HAP-1 (cell line): ENCODE measurements around the gene ORMDL3.

Experiments
- DNase-seq, 2 experiments: peaks; one replicate each; pipeline ENCODE4 v3.0.0-alpha.2; 2016 to 2020; ENCODE audit warnings: low spot score in 2 of 2
- H3K27me3 ChIP-seq: fragments of 250-450 bp; sonication (Bioruptor Pico); 2 replicates; pipeline ENCODE4 v1.5.1; 2020; ENCODE audit warnings: low read depth, mild to moderate bottlenecking, moderate library complexity
- H3K36me3 ChIP-seq: fragments of 250-450 bp; sonication (Bioruptor Pico); replicated peaks from 2 replicates; pipeline ENCODE4 v1.5.1; 2020; ENCODE audit warnings: mild to moderate bottlenecking
- H3K4me1 ChIP-seq: fragments of 250-450 bp; sonication (Bioruptor Pico); 2 replicates; pipeline ENCODE4 v1.5.1; 2020; ENCODE audit warnings: mild to moderate bottlenecking
- H3K4me3 ChIP-seq: fragments of 250-450 bp; sonication (Bioruptor Pico); 2 replicates; pipeline ENCODE4 v1.5.1; 2020; ENCODE audit warnings: mild to moderate bottlenecking, moderate library complexity
- H3K9me3 ChIP-seq: fragments of 250-450 bp; sonication (Bioruptor Pico); 2 replicates; pipeline ENCODE4 v1.5.1; 2020; ENCODE audit warnings: mild to moderate bottlenecking, moderate library complexity
- in situ Hi-C: fragments of 300-500 bp; cut with MboI; formaldehyde crosslinking; loops from 3 replicates; pipeline ENCODE4 v1.14.3; 2020; ENCODE audit warnings: low sequenced_read_pairs, inconsistent platforms, mixed read lengths

ORMDL3 gene

DNA sequence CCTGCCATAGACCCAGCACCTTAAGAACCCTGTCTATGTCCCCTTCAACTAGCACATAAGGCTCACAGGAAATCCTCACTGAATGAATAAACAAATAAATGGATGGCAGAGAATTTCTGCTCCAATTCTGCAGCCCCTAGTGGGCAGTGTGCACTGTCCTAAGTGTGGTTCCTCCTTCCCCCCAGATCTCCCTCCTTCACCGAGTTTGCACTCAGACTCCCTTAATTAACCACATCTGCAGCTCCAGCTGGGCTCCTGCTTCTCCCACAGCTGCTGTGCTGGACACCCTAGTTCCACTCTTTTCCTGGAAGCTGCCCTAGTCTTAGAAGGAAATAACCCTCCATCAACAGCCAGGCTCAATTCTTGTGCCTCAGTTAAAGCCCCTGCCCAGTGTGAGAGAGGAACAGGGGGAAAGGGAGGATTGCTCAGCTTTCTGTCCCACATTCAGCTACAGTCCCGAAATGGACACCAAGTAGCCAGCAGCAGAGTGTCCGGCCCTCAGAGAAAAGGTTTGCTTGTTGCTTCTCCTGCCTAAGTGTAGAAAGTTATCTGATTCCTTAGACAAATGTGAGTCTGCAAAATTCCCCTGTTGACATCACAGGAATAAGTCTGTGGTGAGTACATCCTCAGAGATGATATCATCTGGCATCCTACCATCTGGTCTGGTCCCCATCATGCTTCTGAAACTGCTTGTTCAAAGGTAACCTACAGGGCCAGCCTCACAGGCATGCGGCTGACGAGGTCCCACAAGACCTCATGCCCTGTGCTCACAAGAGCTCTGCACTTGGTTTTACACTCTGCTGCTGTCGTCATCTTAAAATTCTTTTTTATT, 12.4 kb upstream of the ORMDL3 start:
- H3K4me1 ChIP-seq, result no peaks in the 10 kb centered on the region

DNA sequence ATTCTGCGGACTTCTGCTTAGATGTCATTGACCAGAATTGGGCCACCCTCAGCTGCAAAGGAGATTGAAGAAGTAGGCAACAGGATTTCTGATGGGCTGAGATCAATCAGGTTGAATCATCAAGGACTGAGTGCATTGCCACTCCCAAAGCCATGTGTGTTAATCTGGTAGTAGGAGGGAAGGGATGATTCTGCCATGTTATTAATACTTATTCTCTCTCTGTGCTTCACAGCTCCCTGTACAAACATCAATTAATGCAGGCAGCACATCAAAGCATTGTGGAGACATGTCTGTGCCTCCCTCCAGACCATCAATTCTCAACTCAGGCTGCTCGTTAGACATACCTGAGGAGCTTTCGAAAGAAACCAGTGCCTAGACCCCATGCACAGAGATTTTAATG, 11.7 kb upstream of the ORMDL3 start:
- DNase-seq, result no peak
- in situ Hi-C loops, result no loop called here
- Histone ChIP-seq H3K27me3 (peaks cover 4% of the 10 kb centered on the region; the same call in 1 of the 2 replicates), H3K4me1 (no peaks in the 10 kb centered on the region), H3K9me3 (no peaks in the 10 kb centered on the region), H3K36me3 (no peaks in the 10 kb centered on the region), H3K4me3 (no peak overlapping the region)

More for the DNA sequence above, 12.4 kb upstream of the ORMDL3 start:
- in situ Hi-C loops, result no loop called here
- Histone ChIP-seq H3K27me3 (peaks cover 4% of the 10 kb centered on the region; the same call in 1 of the 2 replicates), H3K4me3 (no peak overlapping the region), H3K36me3 (no peaks in the 10 kb centered on the region), H3K9me3 (no peaks in the 10 kb centered on the region)
- DNase-seq, result peak in 1 of 2 experiments; percentile 32

DNA sequence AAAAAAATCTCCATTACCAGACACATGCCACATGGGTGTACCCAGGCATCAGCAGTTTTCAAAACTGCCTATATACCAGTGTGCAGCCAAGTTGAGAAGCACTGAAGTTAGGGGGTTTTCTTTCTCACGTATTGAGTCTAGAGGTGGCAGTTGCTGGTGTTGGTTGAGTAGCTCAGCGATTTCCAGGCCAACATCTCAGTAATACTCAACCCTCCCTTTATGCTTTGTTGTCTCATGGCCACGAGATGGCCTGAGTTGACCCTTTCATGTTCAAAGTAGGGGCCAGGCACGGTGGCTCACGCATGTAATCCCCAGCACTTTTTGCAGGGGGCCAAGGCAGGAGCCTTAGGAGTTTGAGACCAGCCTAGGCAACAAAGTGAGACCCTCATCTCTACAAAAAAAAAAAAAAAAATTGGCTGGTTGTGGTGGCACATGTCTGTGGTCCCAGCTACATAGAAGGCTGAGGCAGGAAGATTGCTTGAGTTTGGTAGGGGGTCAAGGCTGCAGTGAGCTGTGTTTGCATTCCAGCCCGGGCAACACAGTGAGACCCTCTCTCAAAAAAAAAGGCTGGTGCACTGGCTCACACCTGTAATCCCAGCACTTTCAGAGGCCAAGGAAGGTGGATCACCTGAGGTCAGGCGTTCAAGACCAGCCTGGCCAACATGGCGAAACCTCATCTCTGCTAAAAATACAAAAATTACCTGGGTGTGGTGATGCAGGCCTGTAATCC, 10.9 kb upstream of the ORMDL3 start:
- no peaks in the 10 kb centered on the region for H3K36me3 ChIP-seq
- peaks cover 4% of the 10 kb centered on the region; the same call in 1 of the 2 replicates for H3K27me3 ChIP-seq
- no peaks in the 10 kb centered on the region for H3K4me1 ChIP-seq
- H3K4me3 ChIP-seq, result no peak overlapping the region
- H3K9me3 ChIP-seq, result no peaks in the 10 kb centered on the region
- in situ Hi-C loops, result no loop called here
- no peak for DNase-seq

DNA sequence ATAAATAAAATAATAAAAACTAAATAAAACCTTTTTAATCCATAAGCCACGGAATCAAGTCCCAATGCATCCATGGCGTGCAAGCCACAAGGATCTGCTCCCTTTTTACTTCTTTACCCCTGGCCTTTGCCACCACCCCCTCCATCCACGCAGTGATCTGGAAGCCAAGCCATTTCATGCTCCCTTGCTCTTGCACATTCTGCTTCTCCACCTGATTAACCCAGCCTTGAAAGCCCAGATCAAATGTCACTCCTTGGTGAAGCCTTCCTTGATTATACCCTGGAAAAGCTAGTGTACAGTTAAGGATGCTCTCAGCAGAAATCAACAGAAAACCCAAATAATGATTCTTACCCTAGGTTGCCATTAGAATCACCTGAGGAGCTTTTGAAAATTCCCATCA, 10.0 kb upstream of the ORMDL3 start:
- no peaks in the 10 kb centered on the region for H3K4me1 ChIP-seq
- in situ Hi-C loops, result no loop called here
- DNase-seq, result no peak
- H3K9me3 ChIP-seq, result no peaks in the 10 kb centered on the region
- H3K4me3 ChIP-seq, result no peak overlapping the region
- H3K27me3 ChIP-seq, result peaks cover under 1% of the 10 kb centered on the region; the same call in 1 of the 2 replicates
- H3K36me3 ChIP-seq, result no peaks in the 10 kb centered on the region

DNA sequence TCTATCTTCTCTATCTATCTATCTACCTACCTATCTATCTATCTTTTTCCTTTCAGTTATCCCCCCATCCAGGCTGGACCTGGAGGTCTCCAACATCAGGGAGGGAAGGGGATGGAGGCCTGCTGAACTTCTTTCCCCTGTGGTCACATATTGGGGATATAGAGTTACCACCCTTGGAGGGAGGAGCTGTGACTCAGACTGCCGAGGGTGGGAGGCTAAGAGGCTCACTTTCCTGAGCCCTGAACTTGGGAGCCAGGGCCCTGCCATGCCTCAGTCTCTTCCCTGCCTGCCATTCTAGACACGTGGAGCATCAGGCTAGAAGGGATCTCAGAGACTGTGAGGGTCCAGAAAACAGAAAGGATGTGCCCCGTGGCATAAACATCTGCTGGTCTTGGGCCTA, 8.5 kb upstream of the ORMDL3 start:
- Histone ChIP-seq H3K36me3 (no peaks in the 10 kb centered on the region), H3K4me1 (no peaks in the 10 kb centered on the region), H3K9me3 (no peaks in the 10 kb centered on the region), H3K4me3 (no peak overlapping the region), H3K27me3 (no peaks in the 10 kb centered on the region; the same call in 1 of the 2 replicates)
- in situ Hi-C loops, result no loop called here
- no peak for DNase-seq

DNA sequence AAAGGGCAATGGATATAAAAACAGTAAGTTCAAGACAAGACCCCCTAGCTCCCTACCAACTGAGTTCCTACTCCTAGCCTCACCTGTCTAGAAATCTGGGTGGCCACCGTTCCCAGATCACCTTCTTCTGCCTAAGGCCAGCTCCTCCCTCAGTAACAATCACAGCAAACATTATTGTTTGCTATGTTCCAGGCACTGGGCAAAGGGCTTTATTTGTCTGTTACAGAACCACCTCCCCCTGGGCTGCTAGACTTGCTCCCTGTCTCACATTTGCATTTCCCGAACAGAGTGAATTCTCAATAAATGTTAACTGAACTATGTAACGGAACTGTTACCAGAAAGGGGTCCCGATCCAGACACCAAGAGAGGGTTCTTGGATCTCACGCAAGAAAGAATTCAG, 6.9 kb upstream of the ORMDL3 start:
- Histone ChIP-seq H3K27me3 (no peaks in the 10 kb centered on the region), H3K4me3 (no peak overlapping the region), H3K36me3 (no peaks in the 10 kb centered on the region), H3K9me3 (no peaks in the 10 kb centered on the region), H3K4me1 (no peaks in the 10 kb centered on the region)
- in situ Hi-C loops, result no loop called here
- DNase-seq, result no peak

DNA sequence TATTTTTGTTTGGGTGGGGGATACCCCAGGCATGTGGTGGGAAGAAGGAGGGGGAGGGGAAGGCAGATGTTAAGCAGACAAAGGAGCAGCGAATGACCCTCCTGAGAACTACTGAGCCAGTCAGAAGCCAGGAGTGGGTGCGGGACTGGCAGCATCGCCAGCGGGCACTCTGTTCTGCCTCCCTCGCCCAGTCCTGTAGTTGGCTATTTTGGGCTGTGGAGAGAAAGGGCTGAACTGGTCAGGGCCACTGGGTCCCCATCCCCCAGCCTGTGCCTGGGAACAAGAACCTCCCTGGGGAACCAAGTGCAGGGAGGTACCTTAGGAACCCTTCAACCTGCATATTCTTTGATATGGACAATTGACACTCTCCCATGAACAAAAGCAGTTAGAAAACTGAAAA, 6.5 kb upstream of the ORMDL3 start:
- no peaks in the 10 kb centered on the region for H3K4me1 ChIP-seq
- no peak for DNase-seq

DNA sequence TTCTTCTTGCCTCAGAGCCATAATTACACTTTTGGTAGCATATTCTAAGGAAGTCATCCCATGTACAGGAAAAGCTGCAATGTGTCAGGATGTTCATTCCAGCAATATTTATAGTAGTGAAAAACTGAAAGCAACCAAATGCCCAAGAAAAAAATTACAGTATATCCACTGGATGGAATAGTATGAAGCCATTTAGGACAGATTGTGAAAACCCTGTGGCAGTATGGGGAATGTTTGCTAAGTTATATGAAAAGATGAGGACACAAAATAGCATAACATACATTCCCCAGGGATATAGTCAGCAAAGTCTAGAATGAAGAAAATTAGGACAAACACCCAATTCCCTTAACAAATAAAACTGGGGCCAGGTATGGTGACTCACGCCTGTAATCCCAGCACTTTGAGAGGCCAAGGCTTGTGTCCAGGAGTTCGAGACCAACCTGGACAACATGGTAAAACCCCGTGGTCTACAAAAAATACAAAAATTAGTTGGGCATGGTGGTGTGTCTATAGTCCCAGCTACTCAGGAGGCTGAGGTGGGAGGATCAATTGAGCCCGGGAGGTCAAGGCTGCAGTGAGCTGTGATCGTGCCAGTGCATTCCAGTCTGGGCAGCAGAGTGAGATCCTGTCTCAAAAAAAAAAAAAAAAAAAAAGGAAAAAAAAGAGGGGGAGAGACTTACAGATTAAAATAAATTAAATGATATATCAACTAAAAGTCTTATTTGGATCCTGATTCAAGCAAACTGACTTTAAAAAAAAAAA, 2.4 kb upstream of the ORMDL3 start:
- in situ Hi-C loops, result no loop called here
- Histone ChIP-seq H3K4me1 (peaks cover 6% of the 10 kb centered on the region; the same call in 1 of the 2 replicates), H3K36me3 (no peaks in the 10 kb centered on the region), H3K9me3 (no peaks in the 10 kb centered on the region), H3K27me3 (no peaks in the 10 kb centered on the region), H3K4me3 (no peak overlapping the region)
- DNase-seq, result no peak

More for the DNA sequence above, 6.5 kb upstream of the ORMDL3 start:
- in situ Hi-C loops, result no loop called here
- Histone ChIP-seq H3K4me3 (no peak overlapping the region), H3K27me3 (no peaks in the 10 kb centered on the region), H3K36me3 (no peaks in the 10 kb centered on the region), H3K9me3 (no peaks in the 10 kb centered on the region)

DNA sequence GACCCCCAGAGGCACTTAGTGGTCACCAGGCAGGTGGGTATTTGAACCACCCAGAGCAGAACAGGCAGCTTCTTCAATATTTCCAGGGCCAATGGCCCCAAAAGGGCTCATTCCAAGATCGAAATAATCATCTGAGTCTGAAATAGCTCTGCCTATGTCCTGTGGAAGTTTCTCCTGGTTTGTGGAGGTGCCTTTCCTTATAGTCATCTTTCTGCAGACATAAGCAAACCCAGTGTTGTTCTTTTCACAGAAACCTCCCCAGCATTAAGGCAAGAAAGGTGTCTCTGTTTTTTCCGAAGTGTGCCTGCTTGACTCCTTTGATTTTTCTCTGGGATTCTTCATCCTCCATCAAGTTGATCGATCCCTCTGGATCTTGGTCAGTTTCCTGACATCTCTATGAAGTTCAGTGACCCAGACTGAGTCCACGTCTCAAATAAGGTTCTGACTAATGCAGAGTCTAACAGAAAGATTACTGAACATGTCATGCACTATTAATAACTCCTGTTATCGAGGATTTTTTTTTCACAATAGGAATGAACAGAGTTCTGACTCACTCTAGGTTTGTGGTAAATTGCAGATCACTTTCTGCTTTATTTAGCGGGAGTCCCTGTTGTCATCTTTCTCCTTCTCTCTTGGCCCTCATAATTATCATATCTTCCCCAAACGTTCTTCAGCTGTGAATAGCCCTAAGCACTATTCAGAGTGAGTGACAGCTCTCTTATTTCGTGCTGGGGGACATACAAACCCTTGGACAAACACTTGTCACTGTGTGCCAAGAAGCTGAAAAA, 1.7 kb upstream of the ORMDL3 start:
- in situ Hi-C loops, result no loop called here
- H3K9me3 ChIP-seq, result no peaks in the 10 kb centered on the region
- peaks cover 6% of the 10 kb centered on the region; the same call in 1 of the 2 replicates for H3K4me1 ChIP-seq
- DNase-seq, result no peak
- H3K36me3 ChIP-seq, result no peaks in the 10 kb centered on the region
- H3K4me3 ChIP-seq, result no peak overlapping the region
- H3K27me3 ChIP-seq, result no peaks in the 10 kb centered on the region

DNA sequence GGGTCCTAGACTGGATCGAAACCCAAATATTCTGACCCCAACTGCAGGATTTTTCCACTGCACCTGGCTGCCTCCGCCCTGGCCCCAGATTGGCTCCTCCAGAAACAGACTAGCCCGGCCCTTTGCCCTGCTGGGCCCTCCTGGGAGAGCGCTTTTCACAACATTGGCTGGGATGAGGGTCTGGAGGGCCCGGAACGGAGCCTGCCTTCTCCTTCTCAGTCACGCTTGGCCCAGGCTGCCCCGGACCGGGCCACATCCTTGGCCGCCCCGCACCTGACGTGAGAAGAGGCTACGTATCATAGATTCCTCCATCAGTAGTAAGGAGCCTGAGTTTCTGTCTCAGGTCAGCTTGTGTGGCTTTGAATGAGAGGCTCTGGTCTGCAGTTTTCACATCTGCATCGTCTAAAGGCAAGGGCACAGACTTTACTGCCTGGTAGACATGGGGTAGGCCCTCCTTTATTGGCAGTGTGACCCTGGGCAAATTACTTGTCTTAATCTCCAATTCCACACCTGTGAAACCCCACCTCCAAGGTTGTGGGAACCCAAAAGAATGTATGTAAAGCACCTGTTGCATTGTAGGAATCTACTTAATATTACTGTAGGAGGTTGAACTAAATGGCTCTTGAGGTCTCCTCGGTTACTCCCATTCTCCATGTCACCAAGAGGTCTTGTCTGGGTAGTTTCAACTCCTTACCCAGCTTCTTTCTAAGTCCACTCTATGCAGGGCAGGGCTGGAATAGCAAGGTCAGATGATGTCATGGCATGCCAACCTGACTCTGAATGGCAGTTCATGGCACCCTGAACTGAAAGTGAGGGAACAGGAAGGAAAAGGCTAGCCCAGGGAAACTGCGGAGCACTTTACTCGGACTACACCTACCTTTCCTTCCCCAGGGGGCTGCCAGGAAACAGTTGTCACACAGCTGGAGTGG, 792 bp upstream of the ORMDL3 start:
- Histone ChIP-seq H3K36me3 (0 out of 2 replicates have a peak, but pooled peaks cover 3% of the 10 kb centered on the region), H3K27me3 (no peaks in the 10 kb centered on the region), H3K9me3 (no peaks in the 10 kb centered on the region), H3K4me1 (peaks cover 6% of the 10 kb centered on the region; the same call in 1 of the 2 replicates), H3K4me3 (peak overlapping the region; percentile 90)
- in situ Hi-C loops, result no loop called here
- DNase-seq, result peak in 1 of 2 experiments; percentile 67

DNA sequence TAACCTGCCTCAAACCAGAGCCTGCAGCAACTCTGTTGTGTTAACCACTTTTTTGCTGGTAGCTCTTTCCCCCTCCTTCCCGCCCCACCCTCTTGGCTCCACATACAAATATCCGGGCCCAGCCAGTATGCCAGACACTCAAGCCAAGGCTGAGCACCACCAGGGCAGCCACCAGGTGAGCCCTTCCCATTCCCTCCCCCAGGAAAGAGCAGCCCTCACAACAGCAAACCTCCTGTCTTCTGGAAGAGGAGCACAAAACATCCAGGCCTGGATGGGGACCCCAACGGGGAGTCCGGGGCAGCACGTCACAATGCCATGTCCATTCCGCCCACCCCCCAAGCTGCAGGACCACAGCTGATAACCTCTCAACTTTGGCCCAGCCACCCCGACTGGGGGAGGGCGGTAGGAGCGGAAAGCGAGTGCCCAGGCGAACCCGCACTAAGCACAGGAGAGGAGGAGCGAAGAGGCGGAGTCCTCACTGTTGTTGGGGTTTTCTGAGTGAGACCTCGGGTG, 757 bp downstream of the ORMDL3 start:
- peaks cover 16% of the 10 kb centered on the region for H3K36me3 ChIP-seq
- H3K27me3 ChIP-seq, result no peaks in the 10 kb centered on the region
- no peaks in the 10 kb centered on the region for H3K9me3 ChIP-seq
- peak overlapping the region; percentile 90 for H3K4me3 ChIP-seq
- H3K4me1 ChIP-seq, result peaks cover 6% of the 10 kb centered on the region; the same call in 1 of the 2 replicates
- DNase-seq, result peak in 1 of 2 experiments; percentile 40
- in situ Hi-C loops, result no loop called here

DNA sequence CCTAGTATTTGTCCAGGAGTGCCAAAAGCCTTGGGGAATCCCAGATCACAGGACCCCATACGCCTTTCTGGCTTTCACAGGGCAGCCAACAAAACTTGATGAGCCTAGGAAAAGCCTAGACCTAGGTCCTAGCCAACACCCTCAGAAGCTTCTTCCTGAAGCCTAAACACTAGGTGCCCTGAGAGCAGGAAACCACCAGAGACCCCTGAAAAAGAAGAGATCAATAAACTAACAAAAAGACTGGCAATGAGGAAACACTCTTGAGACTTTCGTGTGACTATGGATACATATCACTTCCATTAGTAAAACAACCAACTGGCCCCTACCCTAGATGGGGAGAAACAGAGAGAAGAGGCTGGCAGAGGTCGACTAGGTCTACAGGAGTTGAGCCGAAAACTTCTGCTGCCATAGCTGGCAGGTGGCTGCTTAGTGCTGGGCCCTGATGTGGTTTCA, 1.2 kb downstream of the ORMDL3 start:
- peak overlapping the region; percentile 90 for H3K4me3 ChIP-seq
- no peak for DNase-seq
- no peaks in the 10 kb centered on the region for H3K9me3 ChIP-seq
- in situ Hi-C loops, result no loop called here
- H3K4me1 ChIP-seq, result peaks cover 6% of the 10 kb centered on the region; the same call in 1 of the 2 replicates
- H3K36me3 ChIP-seq, result peaks cover 16% of the 10 kb centered on the region
- H3K27me3 ChIP-seq, result no peaks in the 10 kb centered on the region
